DMS114 treated with DMSO at 0.1 percent for 48 hours (cell line): ENCODE data around the gene ZSCAN4.

ENCODE experiments used
- DNase-seq: peaks from one replicate; lab custom pipeline; 2025; ENCODE audit not compliant: unreplicated experiment; lab: John Stamatoyannopoulos, UW

Gene ZSCAN4

GRCh38 chr19:57668635-57669034 is at the start of gene ZSCAN4:
Gene ZSCAN4 (plus strand): TSS chr19:57668935. CDS start chr19:57676146, 7,211 bp downstream.
- no peak for DNase-seq

GRCh38 chr19:57620673-57621348 is 47.9 kb upstream of the ZSCAN4 start:
- no peak for DNase-seq

- no peak for DNase-seq
These were observed 45.6 kb upstream of the ZSCAN4 start for GRCh38 chr19:57623091-57623490.

GRCh38 chr19:57632987-57633831 is 35.5 kb upstream of the ZSCAN4 start, which contains the start of gene ZNF211:
Gene ZNF211 (plus strand): TSS chr19:57633168. CDS start chr19:57633347, 179 bp downstream.
- peak; percentile 95 for DNase-seq

GRCh38 chr19:57633832-57634131 is 35.0 kb upstream of the ZSCAN4 start:
- DNase-seq: no peak

- DNase-seq: no peak
These were observed 31.4 kb upstream of the ZSCAN4 start for GRCh38 chr19:57637379-57637778.

GRCh38 chr19:57641715-57642234 is 27.0 kb upstream of the ZSCAN4 start:
- no peak for DNase-seq

GRCh38 chr19:57642396-57643046 is 26.2 kb upstream of the ZSCAN4 start:
- DNase-seq: no peak

- DNase-seq: no peak
These were observed 25.0 kb upstream of the ZSCAN4 start for GRCh38 chr19:57643734-57644133.

- DNase-seq: no peak
These were observed 20.3 kb upstream of the ZSCAN4 start for GRCh38 chr19:57648331-57649003.

- no peak for DNase-seq
These were observed 17.1 kb upstream of the ZSCAN4 start for GRCh38 chr19:57651654-57651996.

- DNase-seq: no peak
These were observed 15.0 kb upstream of the ZSCAN4 start for GRCh38 chr19:57653689-57654088.

GRCh38 chr19:57655443-57655842 is 13.3 kb upstream of the ZSCAN4 start:
- no peak for DNase-seq

GRCh38 chr19:57656346-57656745 is 12.4 kb upstream of the ZSCAN4 start:
- DNase-seq: no peak

GRCh38 chr19:57664269-57665127 is 4.2 kb upstream of the ZSCAN4 start:
- peak; percentile 46 for DNase-seq

GRCh38 chr19:57665261-57665806 is 3.4 kb upstream of the ZSCAN4 start:
- no peak for DNase-seq

GRCh38 chr19:57667228-57667627 is 1.5 kb upstream of the ZSCAN4 start:
- no peak for DNase-seq

- DNase-seq: no peak
These were observed 2.6 kb downstream of the ZSCAN4 start for GRCh38 chr19:57671124-57671895.

GRCh38 chr19:57672466-57672865 is 3.7 kb downstream of the ZSCAN4 start:
- DNase-seq: no peak
